HCT116 (cell line): ENCODE measurements around the gene PGLYRP3.

Experiments used
- CTCF ChIP-seq, 3 experiments: fragments of 200-600 bp in 1 of 3; sonication (generic) in 1 of 3; IDR thresholded peaks in 2 of 3; conservative IDR thresholded peaks in 1 of 3; 2 replicates each; pipeline ENCODE4 v1.5.1; 2012 to 2017; ENCODE audit warnings: low read depth in 2 of 3, low read length in 2 of 3, antibody characterized with exemption in 1 of 3, borderline replicate concordance in 1 of 3, control low read depth in 1 of 3, mild to moderate bottlenecking in 1 of 3, mixed read lengths in 1 of 3, mixed run types in 1 of 3, moderate library complexity in 1 of 3; ENCODE audit not compliant: insufficient read depth in 1 of 3
- EGR1 ChIP-seq: IDR thresholded peaks from 2 replicates; pipeline ENCODE4 v1.6.1; 2012; ENCODE audit warnings: low read depth
- ELF1 ChIP-seq: IDR thresholded peaks from 2 replicates; pipeline ENCODE4 v1.6.1; 2012; ENCODE audit warnings: low read depth, borderline replicate concordance
- EZH2 ChIP-seq: fragments of 200-600 bp; sonication (generic); IDR thresholded peaks from 2 replicates; pipeline ENCODE4 v1.6.1; 2017; ENCODE audit warnings: antibody characterized with exemption, mixed run types
- MAX ChIP-seq: IDR thresholded peaks from 2 replicates; pipeline ENCODE4 v1.6.1; 2012
- POLR2A ChIP-seq: IDR thresholded peaks from 2 replicates; pipeline ENCODE4 v1.7.0; 2011; ENCODE audit warnings: borderline replicate concordance; ENCODE audit not compliant: insufficient read depth, insufficient read length; ENCODE audit errors: extremely low read depth
- POLR2AphosphoS5 ChIP-seq: IDR thresholded peaks from 2 replicates; pipeline ENCODE4 v1.6.1; 2011; ENCODE audit warnings: mild to moderate bottlenecking, low read depth, low read length, moderate library complexity
- RAD21 ChIP-seq: IDR thresholded peaks from 2 replicates; pipeline ENCODE4 v1.6.1; 2012; ENCODE audit warnings: low read depth, mild to moderate bottlenecking
- SIN3A ChIP-seq: IDR thresholded peaks from 2 replicates; pipeline ENCODE4 v1.6.1; 2012; ENCODE audit warnings: low read depth
- SP1 ChIP-seq: IDR thresholded peaks from 2 replicates; pipeline ENCODE4 v1.6.1; 2012; ENCODE audit warnings: low read depth
- YY1 ChIP-seq: IDR thresholded peaks from 2 replicates; pipeline ENCODE4 v1.6.1; 2011; ENCODE audit warnings: low read length, low read depth, moderate library complexity, mild to moderate bottlenecking; ENCODE audit not compliant: insufficient replicate concordance; ENCODE audit errors: extremely low read depth
- ZFX ChIP-seq: fragments of 450-650 bp; IDR thresholded peaks from 2 replicates; pipeline ENCODE4 v1.6.1; 2017
- ZNF274 ChIP-seq: fragments of 200-500 bp; sonication (Bioruptor generic); IDR thresholded peaks from 2 replicates; pipeline ENCODE4 v1.6.1; 2014; ENCODE audit warnings: mild to moderate bottlenecking, low read depth, low read length, inconsistent platforms
- TF ChIP-seq, protein P1 (sequence below): IDR thresholded peaks from 2 replicates; pipeline ENCODE4 v1.6.1; 2012; ENCODE audit warnings: low read depth

DNA sequence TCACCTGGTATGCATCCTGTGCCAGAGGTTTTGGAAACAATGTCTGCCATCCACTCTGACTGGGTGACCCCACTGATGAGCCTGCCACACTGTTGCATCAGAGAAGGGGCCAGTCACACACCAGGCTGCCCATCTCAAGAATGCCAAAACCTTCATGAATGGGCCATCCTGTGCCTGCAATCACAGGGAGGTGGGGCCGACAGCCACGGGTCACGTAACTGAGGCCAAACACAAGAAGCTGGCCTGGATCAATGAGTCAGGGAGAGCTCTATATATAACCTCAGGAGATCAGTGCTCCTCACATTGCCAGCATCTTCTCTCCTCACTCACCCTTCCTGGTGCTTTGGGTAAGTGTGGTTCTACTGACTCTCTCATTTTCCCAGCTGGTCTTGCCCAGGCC lies 53.4 kb downstream of the PGLYRP3 start, which contains the start of gene LORICRIN:
- no peak for TF ChIP-seq POLR2AphosphoS5
- no peak for TF ChIP-seq EZH2
- no peak for TF ChIP-seq SP1
- no peak for TF ChIP-seq CTCF (IDR thresholded peaks at IDR 0.05 in 2 of 3, conservative IDR thresholded peaks at IDR 0.05 in 1 of 3; ENCODE audit: borderline replicate concordance in 1 of 3, insufficient read depth in 1 of 3, low read depth in 2 of 3, low read length in 2 of 3)
- no peak for TF ChIP-seq RAD21
- TF ChIP-seq POLR2A, result no peak
- TF ChIP-seq YY1, result no peak
- no peak for TF ChIP-seq EGR1
- TF ChIP-seq, protein P1, sequence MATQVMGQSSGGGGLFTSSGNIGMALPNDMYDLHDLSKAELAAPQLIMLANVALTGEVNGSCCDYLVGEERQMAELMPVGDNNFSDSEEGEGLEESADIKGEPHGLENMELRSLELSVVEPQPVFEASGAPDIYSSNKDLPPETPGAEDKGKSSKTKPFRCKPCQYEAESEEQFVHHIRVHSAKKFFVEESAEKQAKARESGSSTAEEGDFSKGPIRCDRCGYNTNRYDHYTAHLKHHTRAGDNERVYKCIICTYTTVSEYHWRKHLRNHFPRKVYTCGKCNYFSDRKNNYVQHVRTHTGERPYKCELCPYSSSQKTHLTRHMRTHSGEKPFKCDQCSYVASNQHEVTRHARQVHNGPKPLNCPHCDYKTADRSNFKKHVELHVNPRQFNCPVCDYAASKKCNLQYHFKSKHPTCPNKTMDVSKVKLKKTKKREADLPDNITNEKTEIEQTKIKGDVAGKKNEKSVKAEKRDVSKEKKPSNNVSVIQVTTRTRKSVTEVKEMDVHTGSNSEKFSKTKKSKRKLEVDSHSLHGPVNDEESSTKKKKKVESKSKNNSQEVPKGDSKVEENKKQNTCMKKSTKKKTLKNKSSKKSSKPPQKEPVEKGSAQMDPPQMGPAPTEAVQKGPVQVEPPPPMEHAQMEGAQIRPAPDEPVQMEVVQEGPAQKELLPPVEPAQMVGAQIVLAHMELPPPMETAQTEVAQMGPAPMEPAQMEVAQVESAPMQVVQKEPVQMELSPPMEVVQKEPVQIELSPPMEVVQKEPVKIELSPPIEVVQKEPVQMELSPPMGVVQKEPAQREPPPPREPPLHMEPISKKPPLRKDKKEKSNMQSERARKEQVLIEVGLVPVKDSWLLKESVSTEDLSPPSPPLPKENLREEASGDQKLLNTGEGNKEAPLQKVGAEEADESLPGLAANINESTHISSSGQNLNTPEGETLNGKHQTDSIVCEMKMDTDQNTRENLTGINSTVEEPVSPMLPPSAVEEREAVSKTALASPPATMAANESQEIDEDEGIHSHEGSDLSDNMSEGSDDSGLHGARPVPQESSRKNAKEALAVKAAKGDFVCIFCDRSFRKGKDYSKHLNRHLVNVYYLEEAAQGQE, result no peak
- no peak for TF ChIP-seq SIN3A
- TF ChIP-seq ZFX, result no peak
- no peak for TF ChIP-seq ELF1
- TF ChIP-seq ZNF274, result no peak
- TF ChIP-seq MAX, result no peak
